HG03469 (cell line): ENCODE measurements around the gene TECPR2.

Experiments
- ATAC-seq: cut with Tn5 transposase; IDR thresholded peaks from one replicate; pipeline ENCODE4 v1.9.1; 2021; ENCODE audit warnings: mild to moderate bottlenecking, moderate library complexity, moderate number of reproducible peaks; ENCODE audit not compliant: unreplicated experiment

Gene TECPR2

DNA sequence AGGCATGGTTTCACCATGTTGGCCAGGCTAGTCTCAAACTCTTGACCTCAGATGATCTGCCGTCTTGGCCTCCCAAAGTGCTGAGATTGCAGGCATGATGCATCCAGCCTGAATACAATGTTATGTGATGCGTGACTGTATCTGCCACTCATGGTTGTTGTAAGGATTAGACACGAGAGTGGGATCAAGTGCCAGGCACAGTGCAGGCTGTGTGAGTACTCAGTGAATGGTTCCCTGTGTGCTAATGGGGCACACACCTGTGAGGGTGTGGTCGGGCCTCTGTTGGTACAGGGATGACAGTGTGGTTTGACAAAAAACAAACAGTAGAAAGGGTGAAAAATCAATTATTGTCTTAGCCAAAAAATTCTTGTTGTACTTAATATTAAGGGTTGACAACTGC lies 61.8 kb downstream of the TECPR2 start:
- ATAC-seq: no peak

- no peak for ATAC-seq
These were observed 62.2 kb downstream of the TECPR2 start for GRCh38 chr14:102424923-102425322.

GRCh38 chr14:102426796-102427195 lies 64.1 kb downstream of the TECPR2 start:
- ATAC-seq: no peak

DNA sequence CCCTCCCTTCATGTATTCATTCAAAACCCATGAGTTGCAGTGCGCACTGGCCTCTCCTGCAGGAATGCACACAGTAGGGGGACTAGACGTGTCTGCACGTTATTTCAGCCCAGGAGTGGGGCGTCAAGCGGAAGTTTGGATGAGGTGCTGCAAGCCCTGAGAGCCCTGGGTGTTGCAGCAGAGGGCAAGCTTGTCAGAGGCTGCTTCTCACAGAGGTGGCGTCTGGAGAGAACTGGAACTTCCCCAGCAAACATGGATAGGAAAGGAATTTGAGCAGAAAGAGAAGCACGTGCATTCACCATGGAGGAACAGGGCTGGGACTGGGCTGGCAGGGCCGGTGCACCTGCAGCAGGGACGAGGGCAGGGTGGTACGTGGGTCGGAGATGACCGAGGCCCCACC lies 64.9 kb downstream of the TECPR2 start:
- ATAC-seq: no peak

DNA sequence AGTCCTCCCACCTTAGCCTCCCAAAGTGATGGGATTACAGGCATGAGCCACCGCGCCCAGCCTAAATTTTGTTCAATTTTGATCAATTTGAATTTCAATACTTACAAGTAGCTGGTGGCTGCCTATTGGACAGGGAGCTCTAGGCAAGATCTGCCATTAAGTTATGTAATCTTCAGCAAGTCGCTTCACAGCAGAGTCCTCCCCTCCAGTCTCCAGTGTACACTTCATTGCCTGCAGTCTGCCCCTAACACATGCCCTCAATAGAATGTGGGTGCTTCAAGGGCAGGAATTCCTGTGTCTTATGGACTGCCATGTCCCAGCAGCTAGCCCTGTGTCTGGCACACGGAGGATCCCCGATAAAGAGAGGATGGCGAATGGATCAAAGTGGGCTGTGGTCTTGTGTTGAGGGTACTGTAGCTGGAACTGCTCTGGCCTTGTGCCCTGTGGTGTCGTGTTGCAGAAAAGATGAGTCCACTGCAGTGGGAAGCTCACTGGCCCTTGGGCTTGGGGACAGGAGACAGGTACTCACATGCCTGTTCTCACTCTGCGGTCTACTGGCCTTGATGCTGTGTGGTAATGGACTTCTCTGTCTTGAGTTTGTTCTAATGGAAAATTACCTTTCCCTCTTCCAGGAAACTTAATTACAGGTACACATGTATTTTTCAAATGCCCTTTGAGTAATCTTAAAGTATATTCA lies 67.6 kb downstream of the TECPR2 start:
- no peak for ATAC-seq

DNA sequence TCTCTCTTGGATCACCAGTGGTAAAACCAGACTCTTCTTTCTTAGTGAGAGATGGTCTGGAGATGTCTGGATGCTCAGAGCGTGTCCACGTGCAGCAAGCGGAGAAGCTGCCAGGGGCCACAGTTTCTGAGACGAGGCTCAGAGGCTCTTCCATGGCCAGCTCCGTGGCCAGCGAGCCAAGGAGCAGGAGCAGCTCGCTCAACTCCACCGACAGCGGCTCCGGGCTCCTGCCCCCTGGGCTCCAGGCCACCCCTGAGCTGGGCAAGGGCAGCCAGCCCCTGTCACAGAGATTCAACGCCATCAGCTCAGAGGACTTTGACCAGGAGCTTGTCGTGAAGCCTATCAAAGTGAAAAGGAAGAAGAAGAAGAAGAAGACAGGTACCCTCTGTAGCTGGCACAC lies 69.0 kb downstream of the TECPR2 start:
- no peak for ATAC-seq

DNA sequence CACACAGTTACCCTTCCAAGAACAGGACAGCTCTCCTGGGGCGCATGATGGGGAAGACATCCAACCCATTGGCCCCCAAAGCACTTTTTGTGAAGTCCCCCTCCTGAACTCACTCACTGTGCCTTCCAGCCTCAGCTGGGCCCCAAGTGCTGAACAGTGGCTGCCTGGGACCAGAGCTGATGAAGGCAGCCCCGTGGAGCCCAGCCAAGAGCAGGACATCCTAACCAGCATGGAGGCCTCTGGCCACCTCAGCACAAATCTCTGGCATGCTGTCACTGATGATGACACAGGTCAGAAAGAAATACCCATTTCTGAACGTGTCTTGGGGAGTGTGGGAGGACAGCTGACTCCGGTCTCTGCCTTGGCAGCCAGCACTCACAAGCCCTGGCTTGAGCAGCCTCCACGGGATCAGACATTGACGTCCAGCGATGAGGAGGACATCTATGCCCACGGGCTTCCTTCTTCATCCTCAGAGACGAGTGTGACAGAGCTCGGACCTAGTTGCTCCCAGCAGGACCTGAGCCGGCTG lies 72.0 kb downstream of the TECPR2 start:
- ATAC-seq: no peak

DNA sequence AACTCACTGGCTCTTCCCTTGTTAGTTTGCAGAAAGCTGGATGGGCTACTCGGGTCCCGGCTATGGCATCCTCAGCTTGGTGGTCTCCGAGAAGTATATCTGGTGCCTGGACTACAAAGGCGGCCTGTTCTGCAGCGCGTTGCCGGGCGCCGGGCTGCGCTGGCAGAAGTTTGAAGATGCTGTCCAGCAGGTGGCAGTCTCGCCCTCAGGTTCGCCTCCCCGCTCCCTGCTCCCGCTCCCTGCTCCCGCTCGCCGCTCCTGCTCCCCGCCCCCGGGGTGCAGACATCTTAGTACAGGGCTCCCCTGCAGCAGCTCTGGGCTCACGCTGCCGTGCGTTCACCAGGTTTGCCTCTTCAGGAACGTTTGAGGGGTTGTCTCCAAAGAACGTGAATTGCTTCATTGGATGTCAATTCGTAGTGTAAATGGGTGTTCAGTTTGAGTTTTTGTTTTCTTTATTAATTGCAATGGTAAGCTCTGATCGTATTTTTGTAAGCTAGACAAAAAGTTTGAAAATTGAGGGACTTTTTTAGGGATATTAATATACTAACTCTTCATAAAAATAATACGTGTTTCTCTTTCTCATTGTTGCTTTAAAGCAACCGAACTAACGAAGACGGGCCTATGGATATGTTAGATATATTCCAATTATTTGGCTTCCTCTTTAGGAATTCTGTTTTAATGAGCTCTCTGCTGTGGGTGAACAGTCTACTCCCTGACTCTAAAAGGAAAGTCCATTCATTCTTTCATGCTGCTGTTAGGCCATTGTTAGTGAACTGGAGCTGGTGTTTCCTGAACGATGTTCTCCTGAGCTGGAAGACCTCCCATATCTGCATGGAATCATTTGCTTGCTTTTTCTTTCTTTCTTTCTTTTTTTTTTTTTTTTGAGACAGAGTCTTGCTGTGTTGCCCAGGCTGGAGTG lies 75.5 kb downstream of the TECPR2 start:
- no peak for ATAC-seq

GRCh38 chr14:102439556-102439955 lies 76.8 kb downstream of the TECPR2 start:
- ATAC-seq: no peak

GRCh38 chr14:102440392-102440791 lies 77.7 kb downstream of the TECPR2 start:
- no peak for ATAC-seq

DNA sequence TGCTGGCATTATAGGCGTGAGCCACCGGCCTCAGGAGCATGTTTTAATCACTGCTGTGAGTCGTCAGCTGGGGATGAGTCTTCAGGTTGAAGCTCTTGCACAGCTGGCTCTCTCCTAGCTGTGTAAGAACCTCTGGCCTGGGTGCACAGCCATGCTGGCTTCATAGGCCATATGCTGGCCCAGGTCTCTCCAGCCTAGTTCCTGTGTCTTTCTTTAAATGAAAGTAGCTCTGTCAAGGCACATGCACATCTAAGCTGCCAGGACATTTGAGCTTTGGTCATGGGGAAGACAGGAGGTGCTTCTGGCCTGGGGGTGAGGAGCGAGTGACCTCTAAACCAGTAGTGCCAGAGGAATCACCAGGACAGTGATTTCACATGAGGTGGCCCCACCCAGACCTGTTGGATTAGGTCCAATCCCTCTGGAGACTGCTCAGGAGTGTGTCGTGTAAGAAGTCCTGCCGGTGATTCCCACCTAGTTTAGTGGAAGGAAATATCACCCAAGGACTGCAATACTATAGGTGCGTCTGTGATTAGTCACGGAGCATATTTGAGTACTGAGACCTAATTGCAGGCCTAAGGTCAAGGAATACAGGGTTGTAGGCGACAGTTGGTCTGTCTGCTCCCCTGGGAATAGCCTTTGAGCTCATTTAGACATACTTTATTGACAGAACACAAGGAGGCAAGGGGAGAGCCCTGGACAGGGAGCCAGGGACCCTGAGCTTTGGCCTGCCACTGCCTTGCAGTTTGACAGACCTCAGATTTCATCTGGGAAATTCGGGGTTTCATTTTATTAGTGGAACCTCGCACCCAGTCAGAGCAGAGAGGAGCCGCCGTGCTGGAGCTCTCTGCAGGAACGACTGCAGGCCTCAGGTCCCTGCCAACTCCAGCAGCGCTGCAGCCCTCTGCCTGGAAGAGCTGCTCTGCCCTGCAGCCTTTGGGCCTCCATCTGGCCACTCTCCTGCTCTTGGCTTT lies 79.8 kb downstream of the TECPR2 start:
- ATAC-seq: no peak

GRCh38 chr14:102445066-102445465 lies 82.3 kb downstream of the TECPR2 start:
- no peak for ATAC-seq

DNA sequence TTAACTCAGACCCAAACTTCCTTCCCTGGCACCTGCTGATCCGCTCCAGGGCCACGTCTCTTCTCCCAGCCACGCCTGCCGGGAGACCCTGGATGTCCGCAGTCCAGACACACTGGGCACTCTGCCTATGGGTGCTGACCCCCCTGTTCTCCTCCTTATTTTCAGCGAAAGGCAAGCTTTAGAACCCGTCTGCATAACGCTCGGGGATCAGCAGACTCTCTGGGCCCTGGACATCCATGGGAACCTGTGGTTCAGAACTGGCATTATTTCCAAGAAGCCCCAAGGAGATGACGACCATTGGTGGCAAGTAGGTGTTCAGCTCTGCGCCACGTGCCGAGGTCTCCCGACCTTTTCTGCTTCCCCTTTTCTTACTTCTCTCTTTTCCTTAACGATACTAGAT lies 82.9 kb downstream of the TECPR2 start:
- no peak for ATAC-seq

DNA sequence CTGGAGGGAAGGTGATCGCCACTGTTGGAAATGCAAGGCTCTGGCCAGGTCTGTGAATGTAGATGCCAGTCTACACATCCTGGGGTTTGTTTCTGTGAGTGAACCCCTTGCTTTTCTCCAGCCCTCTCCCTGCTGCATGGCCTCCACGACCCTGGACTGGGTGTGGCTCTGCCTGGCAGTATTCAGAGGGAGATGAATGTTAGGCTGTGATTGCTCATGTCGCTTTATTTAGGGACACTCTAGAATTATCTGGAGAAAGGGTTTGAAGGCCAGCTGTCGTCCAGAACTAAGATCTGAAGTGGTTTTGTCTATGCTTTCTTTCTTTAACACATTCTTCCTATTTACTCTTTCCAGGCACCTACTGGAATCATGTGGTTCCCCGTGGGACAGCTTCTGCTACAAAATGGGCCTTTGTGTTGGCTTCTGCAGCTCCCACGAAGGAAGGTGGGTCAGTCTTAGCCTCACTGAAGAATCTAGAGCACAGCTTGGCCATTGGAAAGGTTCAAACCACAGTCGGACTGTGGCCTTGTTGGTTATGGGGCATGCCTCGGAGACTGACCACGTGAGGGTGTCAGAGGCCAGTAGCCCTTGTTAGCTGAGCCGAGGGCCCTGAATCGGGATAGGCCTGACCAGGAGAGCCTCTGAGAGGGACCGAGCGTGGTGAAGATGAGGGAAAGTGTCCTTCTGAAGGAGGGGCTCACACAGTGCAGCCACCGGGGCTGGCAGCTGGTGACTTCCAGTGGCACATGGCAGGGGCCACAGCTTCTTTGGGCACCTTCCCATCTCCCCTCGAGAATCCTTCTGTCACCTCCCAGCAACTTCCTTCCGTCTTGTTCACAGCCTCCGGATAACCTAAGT lies 87.7 kb downstream of the TECPR2 start:
- no peak for ATAC-seq

DNA sequence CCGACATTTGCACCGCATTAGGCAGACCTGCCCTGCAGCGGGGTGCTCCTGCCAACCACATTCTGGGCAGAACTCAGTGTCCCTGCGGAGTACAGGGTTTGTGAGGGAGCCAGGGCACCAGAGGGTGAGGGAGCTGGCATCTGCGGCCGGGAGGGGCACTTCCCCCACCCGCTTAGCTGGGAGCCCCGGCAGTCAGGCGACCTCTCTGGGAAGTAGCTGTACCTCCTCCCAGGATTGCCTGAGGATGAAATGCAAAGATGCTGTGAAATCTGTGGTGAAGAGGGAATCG lies 88.3 kb downstream of the TECPR2 start:
- ATAC-seq: no peak

GRCh38 chr14:102452302-102452701 lies 89.6 kb downstream of the TECPR2 start:
- ATAC-seq: no peak

DNA sequence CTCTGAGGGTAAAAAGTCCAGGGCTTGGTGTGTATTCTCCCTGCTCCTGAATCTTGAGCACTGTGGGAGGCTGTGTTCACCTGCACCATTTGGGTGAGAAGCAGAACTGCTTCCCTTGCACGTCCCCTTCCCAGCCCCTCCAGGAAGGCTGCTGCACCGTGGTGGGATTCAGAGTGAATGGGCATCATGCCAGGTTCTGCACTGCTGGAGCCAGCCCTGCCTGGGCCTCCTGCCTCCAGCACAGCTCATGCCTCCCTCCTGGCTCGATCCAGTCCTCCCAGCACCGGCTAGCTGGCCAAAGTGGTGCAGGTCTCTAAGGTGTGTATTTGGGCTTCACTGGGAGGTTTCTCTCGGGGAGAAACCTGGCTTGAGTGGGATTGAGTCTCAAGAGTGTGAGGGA lies 92.0 kb downstream of the TECPR2 start:
- no peak for ATAC-seq

DNA sequence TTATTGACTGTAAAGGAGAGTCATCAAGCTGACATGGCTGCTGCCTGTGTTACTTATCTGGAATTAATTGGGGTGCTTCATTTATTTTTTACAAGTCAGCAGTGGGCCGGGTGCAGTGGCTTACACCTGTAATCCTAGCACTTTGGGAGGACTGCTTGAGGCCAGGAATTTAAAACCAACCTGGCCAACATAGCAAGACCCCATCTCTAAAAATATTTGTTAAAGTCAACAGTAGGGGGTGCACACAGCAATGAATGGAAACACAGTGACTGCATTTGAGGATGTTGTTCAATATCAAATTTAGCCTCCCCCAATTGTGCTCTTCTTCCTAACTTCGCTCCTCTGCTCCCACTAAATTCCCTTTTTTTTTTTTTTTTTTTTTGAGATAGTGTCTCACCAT lies 94.8 kb downstream of the TECPR2 start:
- no peak for ATAC-seq

DNA sequence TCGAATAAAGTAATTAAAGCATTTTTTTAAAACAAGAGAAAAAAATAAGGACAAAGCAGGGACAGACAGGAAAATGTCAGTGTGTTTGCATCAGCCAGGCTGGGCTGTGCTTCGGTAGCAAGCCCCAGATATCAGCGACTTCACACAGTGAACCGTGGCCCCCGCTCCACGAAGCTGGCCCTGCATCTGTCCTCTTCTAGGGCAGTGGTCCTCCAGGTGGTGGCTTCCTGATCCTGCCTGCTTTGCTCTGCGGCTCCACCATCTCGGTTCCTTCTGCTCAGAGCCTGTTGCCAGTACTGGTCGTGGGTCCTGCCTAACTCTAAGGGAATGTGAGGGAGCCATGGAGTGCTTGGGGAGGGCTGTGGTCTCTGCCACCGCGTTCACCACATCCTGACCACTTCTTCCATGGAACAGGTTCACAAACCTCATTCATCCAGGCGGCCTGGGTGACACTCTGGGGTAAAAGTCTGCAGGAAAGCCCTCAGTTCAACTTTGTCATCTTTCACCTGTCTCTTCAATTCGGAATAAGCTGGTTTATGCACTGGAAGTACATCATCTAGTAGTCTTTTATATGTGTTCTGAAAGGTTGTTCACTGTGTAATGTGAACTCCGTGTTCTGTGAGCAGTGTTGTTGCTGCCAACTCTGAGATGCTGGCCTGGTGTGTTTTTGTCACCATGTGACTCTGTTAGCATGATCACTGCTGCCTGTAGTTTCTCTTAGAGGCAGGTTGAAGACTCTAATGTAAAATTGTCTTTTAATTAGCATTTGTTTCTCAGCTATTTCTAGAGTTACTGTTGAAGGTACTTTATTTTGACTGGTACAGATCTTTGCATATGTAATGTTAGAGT lies 99.0 kb downstream of the TECPR2 start:
- no peak for ATAC-seq
